DMS114 treated with DMSO at 0.1 percent for 48 hours (cell line): Measurements from ENCODE around the gene TMEM45B.
"Not testable (repeated sequence)": the region's sequence is repeated elsewhere in the genome, so short reads cannot be mapped to it uniquely, and the experiment has no call there.

Experiments
- DNase-seq: peaks from one replicate; lab custom pipeline; 2025; ENCODE audit not compliant: unreplicated experiment; lab: John Stamatoyannopoulos, UW

The TMEM45B gene

GRCh38 chr11:129815596-129816461 is at the start of gene TMEM45B:
TSS of gene TMEM45B (plus strand) at chr11:129815848. CDS start at chr11:129852483, 36,635 bp downstream.
- DNase-seq, result no peak

- DNase-seq, result peak; percentile 19
Measured at GRCh38 chr11:129766898-129767604, 48.6 kb upstream of the TMEM45B start.

- no peak for DNase-seq
Measured at GRCh38 chr11:129767827-129768226, 47.8 kb upstream of the TMEM45B start.

GRCh38 chr11:129768356-129768755 is 47.3 kb upstream of the TMEM45B start:
- no peak for DNase-seq

GRCh38 chr11:129769059-129769458 is 46.6 kb upstream of the TMEM45B start:
- DNase-seq, result no peak

GRCh38 chr11:129770993-129771392 is 44.7 kb upstream of the TMEM45B start:
- no peak for DNase-seq

- DNase-seq, result not testable (repeated sequence)
Measured at GRCh38 chr11:129771456-129771855, 44.2 kb upstream of the TMEM45B start.

GRCh38 chr11:129778877-129779276 is 36.8 kb upstream of the TMEM45B start:
- no peak for DNase-seq

GRCh38 chr11:129779342-129779741 is 36.3 kb upstream of the TMEM45B start:
- DNase-seq, result no peak

- DNase-seq, result no peak
Measured at GRCh38 chr11:129785383-129786111, 30.1 kb upstream of the TMEM45B start.

GRCh38 chr11:129786112-129786416 is 29.6 kb upstream of the TMEM45B start:
- DNase-seq, result not testable (repeated sequence)

GRCh38 chr11:129787532-129788155 is 28.0 kb upstream of the TMEM45B start:
- DNase-seq, result no peak

- DNase-seq, result no peak
Measured at GRCh38 chr11:129788278-129788677, 27.4 kb upstream of the TMEM45B start.

- no peak for DNase-seq
Measured at GRCh38 chr11:129790106-129790505, 25.5 kb upstream of the TMEM45B start.

GRCh38 chr11:129791515-129791914 is 24.1 kb upstream of the TMEM45B start:
- no peak for DNase-seq

- DNase-seq, result no peak
Measured at GRCh38 chr11:129792663-129793062, 23.0 kb upstream of the TMEM45B start.

- no peak for DNase-seq
Measured at GRCh38 chr11:129795089-129795488, 20.6 kb upstream of the TMEM45B start.

- DNase-seq, result no peak
Measured at GRCh38 chr11:129798212-129798611, 17.4 kb upstream of the TMEM45B start.

GRCh38 chr11:129800162-129800561 is 15.5 kb upstream of the TMEM45B start:
- DNase-seq, result not testable (repeated sequence)

- no peak for DNase-seq
Measured at GRCh38 chr11:129800655-129801054, 15.0 kb upstream of the TMEM45B start.

GRCh38 chr11:129803533-129803932 is 12.1 kb upstream of the TMEM45B start:
- no peak for DNase-seq
